Psoas muscle (tissue), 8 donors: ENCODE measurements around the gene DYRK2. TPM values are rescaled to one million over a fixed set of nuclear protein-coding genes. Genes with fewer than 3 reads are reported as not detected.
A peak's percentile ranks its signal among the peaks of the same experiment; 100 is the strongest.

Source experiments
- ATAC-seq, 4 donors: fragments of 200-7000 bp; cut with Tn5 transposase; one replicate each; pipeline ENCODE4 v1.9.1; 2020; ENCODE audit warnings: moderate library complexity in 3 of 4, mild to moderate bottlenecking in 2 of 4
- DNase-seq, 2 donors: peaks; one replicate each; pipeline ENCODE4 v3.0.0-alpha.2; 2020
- H3K27ac ChIP-seq: fragments of 200-600 bp; one replicate; pipeline ENCODE4 v1.8.0; 2022
- H3K27me3 ChIP-seq, 3 donors: fragments of 200-600 bp in 1 of 3; one replicate each; pipeline versions ENCODE4 v1.6.1 to v1.8.0; 2013 to 2022; ENCODE audit warnings: low read length in 2 of 3, mild to moderate bottlenecking in 2 of 3, moderate library complexity in 1 of 3; ENCODE audit not compliant: insufficient read depth in 3 of 3
- H3K36me3 ChIP-seq, 2 donors: fragments of 200-600 bp in 1 of 2; one replicate each; pipeline versions ENCODE4 v1.6.1 to v1.8.0; 2013 to 2022; ENCODE audit warnings: low read depth in 1 of 2, mild to moderate bottlenecking in 1 of 2, moderate library complexity in 1 of 2; ENCODE audit not compliant: insufficient read depth in 1 of 2
- H3K4me1 ChIP-seq: fragments of 200-600 bp; one replicate; pipeline ENCODE4 v1.8.0; 2022
- H3K4me3 ChIP-seq: fragments of 200-600 bp; one replicate; pipeline ENCODE4 v1.8.0; 2022; ENCODE audit warnings: mild to moderate bottlenecking
- H3K9me3 ChIP-seq: fragments of 200-600 bp; one replicate; pipeline ENCODE4 v1.8.0; 2022
- CTCF ChIP-seq: fragments of 200-600 bp; IDR thresholded peaks from one replicate; pipeline ENCODE4 v1.8.0; 2022; ENCODE audit warnings: antibody characterized with exemption
- WGBS, 3 donors: extraction: QIAGEN DNeasy Blood & Tissue Kit; methylation state at CpG; one replicate each; pipeline versions ENCODE4 v1.1.6 to v1.1.7; 2013; 5-methylcytosine and 5-hydroxymethylcytosine counted together
- intact Hi-C, 2 donors: fragments of 100-400 bp; cut with DNase I; formaldehyde crosslinking; loops; one replicate each; pipeline versions ENCODE4 v1.11.0 to v1.14.2; 2022
- polyA plus RNA-seq, 3 donors: library from polyadenylated mRNA; stranded (reverse); fragments of 200-250 nt; gene quantifications; one replicate each; pipeline ENCODE4 v1.2.3, GENCODE V29; 2013
- total RNA-seq, 4 donors: library from RNA; stranded (reverse); fragmentation: NEBNext Ultra II Directional in 2 of 4; extraction: Animal tissue kit (Norgen Biotek cat#: 25700) in 2 of 4; gene quantifications; one replicate each; pipeline versions ENCODE4 v1.2.1 to v1.2.4, GENCODE V29; 2021 to 2023
- donor health status: healthy with polysubstance abuse.
- donor health status: DM: no; HTN: no; CAD: no; lungs with moderate emphysema.
- donor health status: Bipolar disorder and iron deficiency.
- donor health status: healthy.
- donor health status: DM: yes; HTN: yes; CAD: no.
- donor health status: DM: no; HTN: no; CAD: no.
- donor health status: DM: no; HTN: no; CAD: no.
- donor health status: DM: yes; HTN: yes; CAD: no.

DYRK2 gene
- total and polyA plus RNA-seq, 7 donors = 2.8 to 46.4 (median 11.0) TPM

GRCh38 chr12:67681941-67682620 lies 33.5 kb downstream of the DYRK2 start:
- DNase-seq = no peak
- ATAC-seq = peak in 3 of 4 donors; percentile 33 to 52 (median 34)
- Histone ChIP-seq H3K27me3 (no peaks in the 10 kb centered on the region), H3K27ac (peak overlapping the region; percentile 83), H3K4me1 (peaks cover 37% of the 10 kb centered on the region), H3K4me3 (no peak overlapping the region), H3K36me3 (no peaks in the 10 kb centered on the region), H3K9me3 (no peaks in the 10 kb centered on the region)
- 73 to 80% (median 78%) methylated on average over 1 of the region's 1 CpG for WGBS, 3 donors
- intact Hi-C loops = no loop called here
- no peak for TF ChIP-seq CTCF

- peaks cover 7% of the 10 kb centered on the region for H3K4me1 ChIP-seq
- DNase-seq (no peak), ATAC-seq (no peak)
- TF ChIP-seq CTCF = no peak
- H3K27me3 ChIP-seq = no peaks in the 10 kb centered on the region
- 50 to 76% (median 54%) methylated on average over 1 of the region's 1 CpG for WGBS, 3 donors
- H3K4me3 ChIP-seq = no peak overlapping the region
- no peaks in the 10 kb centered on the region for H3K36me3 ChIP-seq
- H3K27ac ChIP-seq = no peak overlapping the region
- no peaks in the 10 kb centered on the region for H3K9me3 ChIP-seq
- intact Hi-C loops = no loop called here
These were observed 40.8 kb downstream of the DYRK2 start for GRCh38 chr12:67689385-67689784.

GRCh38 chr12:67690656-67691055 lies 42.1 kb downstream of the DYRK2 start:
- H3K4me1 ChIP-seq = no peaks in the 10 kb centered on the region
- no peak for TF ChIP-seq CTCF
- no peak for ATAC-seq
- 40 to 70% (median 44%) methylated on average over 1 of the region's 1 CpG for WGBS, 3 donors
- H3K9me3 ChIP-seq = no peaks in the 10 kb centered on the region
- DNase-seq = no peak
- H3K27ac ChIP-seq = no peak overlapping the region
- H3K4me3 ChIP-seq = no peak overlapping the region
- H3K27me3 ChIP-seq = no peaks in the 10 kb centered on the region
- intact Hi-C loops = no loop called here
- no peaks in the 10 kb centered on the region for H3K36me3 ChIP-seq

- TF ChIP-seq CTCF = no peak
- H3K27ac ChIP-seq = no peak overlapping the region
- no peaks in the 10 kb centered on the region for H3K36me3 ChIP-seq
- no peaks in the 10 kb centered on the region for H3K9me3 ChIP-seq
- no peaks in the 10 kb centered on the region for H3K27me3 ChIP-seq
- ATAC-seq (no peak), DNase-seq (no peak)
- H3K4me1 ChIP-seq = no peaks in the 10 kb centered on the region
- no peak overlapping the region for H3K4me3 ChIP-seq
- intact Hi-C loops = no loop called here
- WGBS, 3 donors = 89 to 93% (median 92%) methylated on average over 5 of the region's 5 CpGs
These were observed 42.7 kb downstream of the DYRK2 start for GRCh38 chr12:67691220-67691619.

DNA sequence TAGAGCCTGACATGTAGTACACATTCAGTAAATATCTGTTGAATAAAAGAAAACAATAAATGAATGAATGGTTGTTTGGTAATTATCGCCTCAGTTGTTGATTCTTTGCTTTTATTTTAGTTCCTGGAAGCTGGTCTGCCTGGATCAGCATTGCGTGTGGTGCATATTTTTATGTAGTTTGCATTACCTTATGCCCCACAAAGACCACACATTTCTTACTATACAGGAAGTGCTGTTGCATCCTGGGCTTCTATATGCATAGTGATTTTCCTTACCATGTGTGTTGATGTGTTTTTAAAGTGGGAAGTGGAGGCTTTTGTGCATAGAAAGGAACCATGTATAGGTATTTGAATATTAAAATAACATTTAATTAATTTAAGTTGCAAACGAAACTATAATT lies 43.6 kb downstream of the DYRK2 start:
- no peak overlapping the region for H3K4me3 ChIP-seq
- DNase-seq (no peak), ATAC-seq (no peak)
- H3K36me3 ChIP-seq = no peaks in the 10 kb centered on the region
- H3K27me3 ChIP-seq = no peaks in the 10 kb centered on the region
- no peak overlapping the region for H3K27ac ChIP-seq
- TF ChIP-seq CTCF = no peak
- intact Hi-C loops = no loop called here
- whole genome bisulfite sequencing, 3 donors = 96 to 98% (median 96%) methylated on average over 3 of the region's 3 CpGs
- no peaks in the 10 kb centered on the region for H3K4me1 ChIP-seq
- H3K9me3 ChIP-seq = no peaks in the 10 kb centered on the region
